Caki2 (cell line): Measurements from ENCODE around the gene BACH1. TPM values are rescaled to one million over a fixed set of nuclear protein-coding genes. Genes with fewer than 3 reads are reported as not detected.

ENCODE experiments used
- DNase-seq: peaks from one replicate; pipeline ENCODE4 v3.0.0-alpha.2; 2015; ENCODE audit warnings: low read depth
- in situ Hi-C: cut with HindIII; loops from 2 replicates; pipeline ENCODE4 v1.10.0; 2016; ENCODE audit warnings: low sequenced_read_pairs, low pct_unique_long_range_greater_than_20kb, mixed read lengths
- total RNA-seq: library from RNA; depleted of rRNA; stranded (reverse); fragments of >200 nt; shearing (Covaris generic); gene quantifications from 2 replicates; pipeline ENCODE4 v1.2.3, GENCODE V29; 2014; ENCODE audit warnings: low replicate concordance; rRNA removed

BACH1 gene
- total RNA-seq, 1 experiment from 2014 or later, result 33.4 TPM

DNA sequence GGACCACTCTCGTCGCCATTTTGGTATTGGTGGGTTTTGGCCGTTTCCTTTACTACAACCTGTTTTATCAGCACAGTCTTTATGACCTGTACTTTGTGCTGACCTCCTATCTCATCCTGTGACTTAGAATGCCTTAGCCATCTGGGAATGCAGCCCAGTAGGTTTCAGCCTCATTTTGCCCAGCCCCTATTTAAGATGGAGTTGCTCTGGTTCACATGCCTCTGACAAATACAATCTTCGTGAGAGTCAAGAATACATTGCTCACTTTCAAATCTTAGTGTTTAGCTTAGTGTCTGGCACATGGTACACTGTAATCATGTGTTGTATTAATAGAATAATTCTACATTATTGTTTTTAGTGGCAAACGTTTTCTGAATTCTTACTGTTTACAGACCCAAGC lies 88.9 kb downstream of the BACH1 start:
- in situ Hi-C loops, result no loop called here
- DNase-seq, result no peak

- in situ Hi-C loops, result no loop called here
- DNase-seq, result no peak
These were observed 90.4 kb downstream of the BACH1 start for GRCh38 chr21:29389136-29389535.

GRCh38 chr21:29390778-29391177 lies 92.1 kb downstream of the BACH1 start:
- in situ Hi-C loops, result no loop called here
- DNase-seq, result no peak

GRCh38 chr21:29394051-29394450 lies 95.3 kb downstream of the BACH1 start:
- no peak for DNase-seq
- in situ Hi-C loops, result no loop called here

Other genes with a start within 250 kb of the BACH1 start
- 213 and 246 TPM in 2 replicates for gene CCT8, start 225.3 kb upstream of the BACH1 start, total RNA-seq
- 2.0 and 18.1 TPM in 2 replicates for gene MAP3K7CL, start 168.3 kb upstream of the BACH1 start, total RNA-seq